ENCODE measurements around the gene PRRX2.
"Not testable (repeated sequence)": the region's sequence is repeated elsewhere in the genome, so short reads cannot be mapped to it uniquely, and the experiment has no call there.

Gene PRRX2

GRCh38 chr9:129655154-129655553 is 10.3 kb upstream of the PRRX2 start:
- no peak for DNase-seq (ENCODE audit: low spot score)
- no peak for TF ChIP-seq CTCF (IDR thresholded peaks at IDR 0.05)
- Histone ChIP-seq H3K27ac (no peak overlapping the region), H3K4me3 (no peak overlapping the region)

GRCh38 chr9:129655696-129656095 is 9.8 kb upstream of the PRRX2 start:
- H3K4me3 ChIP-seq, result no peak overlapping the region
- no peak for TF ChIP-seq CTCF (IDR thresholded peaks at IDR 0.05)
- H3K27ac ChIP-seq, result no peak overlapping the region
- no peak for DNase-seq (ENCODE audit: low spot score)

- TF ChIP-seq CTCF (IDR thresholded peaks at IDR 0.05), result no peak
- DNase-seq (ENCODE audit: low spot score), result no peak
- no peak overlapping the region for H3K4me3 ChIP-seq
- no peak overlapping the region for H3K27ac ChIP-seq
Observed at GRCh38 chr9:129656795-129657390, 8.6 kb upstream of the PRRX2 start.

GRCh38 chr9:129661029-129661428 is 4.4 kb upstream of the PRRX2 start:
- no peak for TF ChIP-seq CTCF (IDR thresholded peaks at IDR 0.05)
- no peak overlapping the region for H3K27ac ChIP-seq

GRCh38 chr9:129662239-129662638 is 3.2 kb upstream of the PRRX2 start:
- H3K4me3 ChIP-seq; DNase-seq (ENCODE audit: low spot score); H3K27ac ChIP-seq: not testable (repeated sequence)

More at GRCh38 chr9:129661029-129661428, 4.4 kb upstream of the PRRX2 start:
- no peak overlapping the region for H3K4me3 ChIP-seq
- DNase-seq (ENCODE audit: low spot score), result no peak

- Histone ChIP-seq H3K4me3 (peak overlapping the region; percentile 81), H3K27ac (peak overlapping the region; percentile 1 to 78)
- DNase-seq (ENCODE audit: low spot score), result no peak
- no peak for TF ChIP-seq CTCF (IDR thresholded peaks at IDR 0.05)
Observed at GRCh38 chr9:129664746-129665388, 580 bp upstream of the PRRX2 start.

GRCh38 chr9:129665814-129666520 is 520 bp downstream of the PRRX2 start:
- TF ChIP-seq CTCF (IDR thresholded peaks at IDR 0.05), result no peak
- no peak for DNase-seq (ENCODE audit: low spot score)
- H3K4me3 ChIP-seq, result peak overlapping the region; percentile 81
- peak overlapping the region; percentile 35 to 78 for H3K27ac ChIP-seq

Data from coronary artery (tissue), 2 donors.